ENCODE data around the gene FBXO9.

The FBXO9 gene

GRCh38 chr6:53065266-53066076 lies at the start of gene FBXO9:
TSS of gene FBXO9 (plus strand) at chr6:53065404. CDS start at chr6:53065790, 386 bp downstream.
- DNase-seq, result peak; percentile 32 to 67 (median 56)

- no peak for DNase-seq
These were observed 49.7 kb upstream of the FBXO9 start for GRCh38 chr6:53015486-53015885.

GRCh38 chr6:53018446-53018845 lies 46.8 kb upstream of the FBXO9 start:
- DNase-seq, result no peak

GRCh38 chr6:53020005-53020744 lies 45.0 kb upstream of the FBXO9 start:
- DNase-seq, result no peak

GRCh38 chr6:53023323-53023722 lies 41.9 kb upstream of the FBXO9 start:
- no peak for DNase-seq

- DNase-seq, result no peak
These were observed 38.7 kb upstream of the FBXO9 start for GRCh38 chr6:53026526-53026925.

GRCh38 chr6:53027131-53027718 lies 38.0 kb upstream of the FBXO9 start:
- DNase-seq, result no peak

- no peak for DNase-seq
These were observed 36.7 kb upstream of the FBXO9 start for GRCh38 chr6:53028467-53028866.

GRCh38 chr6:53029257-53029656 lies 35.9 kb upstream of the FBXO9 start:
- DNase-seq, result no peak

GRCh38 chr6:53029761-53030160 lies 35.4 kb upstream of the FBXO9 start:
- DNase-seq, result no peak

- DNase-seq, result no peak
These were observed 33.9 kb upstream of the FBXO9 start for GRCh38 chr6:53031281-53031680.

GRCh38 chr6:53032849-53033248 lies 32.4 kb upstream of the FBXO9 start:
- no peak for DNase-seq

GRCh38 chr6:53033764-53034163 lies 31.4 kb upstream of the FBXO9 start:
- no peak for DNase-seq

- DNase-seq, result no peak
These were observed 29.5 kb upstream of the FBXO9 start for GRCh38 chr6:53035549-53036213.

GRCh38 chr6:53038141-53038540 lies 27.1 kb upstream of the FBXO9 start:
- no peak for DNase-seq

- DNase-seq, result no peak
These were observed 26.6 kb upstream of the FBXO9 start for GRCh38 chr6:53038596-53038995.

- no peak for DNase-seq
These were observed 23.8 kb upstream of the FBXO9 start for GRCh38 chr6:53041356-53041755.

- DNase-seq, result no peak
These were observed 23.1 kb upstream of the FBXO9 start for GRCh38 chr6:53042112-53042511.

- DNase-seq, result no peak
These were observed 21.6 kb upstream of the FBXO9 start for GRCh38 chr6:53043581-53043980.

- no peak for DNase-seq
These were observed 21.1 kb upstream of the FBXO9 start for GRCh38 chr6:53044071-53044470.

GRCh38 chr6:53044572-53044971 lies 20.6 kb upstream of the FBXO9 start:
- DNase-seq, result no peak

GRCh38 chr6:53045891-53046673 lies 19.1 kb upstream of the FBXO9 start:
- DNase-seq, result no peak
